Endodermal cell (in vitro differentiated cells): ENCODE data around the gene KITLG. TPM values are rescaled to one million over a fixed set of nuclear protein-coding genes. Genes with fewer than 3 reads are reported as not detected.
A peak's percentile ranks its signal among the peaks of the same experiment; 100 is the strongest.

Experiments used
- DNase-seq: peaks from one replicate; pipeline ENCODE4 v3.0.0-alpha.2; 2017
- H3K27ac ChIP-seq: 2 replicates; pipeline ENCODE4 v1.5.1; 2013; ENCODE audit warnings: mild to moderate bottlenecking, low read depth, low read length, moderate library complexity
- H3K27me3 ChIP-seq: 2 replicates; pipeline ENCODE4 v1.6.1; 2013; ENCODE audit warnings: mild to moderate bottlenecking, low read length, moderate library complexity; ENCODE audit not compliant: insufficient read depth, control insufficient read depth, poor library complexity, severe bottlenecking
- H3K36me3 ChIP-seq: 2 replicates; pipeline ENCODE4 v1.7.0; 2013; ENCODE audit warnings: mild to moderate bottlenecking, low read length, moderate library complexity; ENCODE audit not compliant: control insufficient read depth, insufficient read depth
- H3K4me1 ChIP-seq: one replicate; pipeline ENCODE4 v1.7.0; 2013; ENCODE audit warnings: low read length; ENCODE audit not compliant: control insufficient read depth, insufficient read depth
- H3K4me3 ChIP-seq: 2 replicates; pipeline ENCODE4 v1.5.1; 2013; ENCODE audit warnings: mild to moderate bottlenecking, low read length, moderate library complexity
- H3K9ac ChIP-seq: 2 replicates; pipeline ENCODE4 v1.6.1; 2013; ENCODE audit warnings: mild to moderate bottlenecking, low read length, moderate library complexity; ENCODE audit not compliant: poor library complexity, severe bottlenecking; ENCODE audit errors: extremely low read depth
- H3K9me3 ChIP-seq: 2 replicates; pipeline ENCODE4 v1.6.1; 2013; ENCODE audit warnings: mild to moderate bottlenecking, low read length, moderate library complexity; ENCODE audit not compliant: control insufficient read depth
- H3K27ac Mint-ChIP-seq: 2 replicates; pipeline ENCODE4 v1.8.0; 2020; ENCODE audit warnings: mixed read lengths
- H3K27me3 Mint-ChIP-seq: 2 replicates; pipeline ENCODE4 v1.8.0; 2021; ENCODE audit warnings: mild to moderate bottlenecking, mixed read lengths; ENCODE audit not compliant: insufficient read depth
- H3K36me3 Mint-ChIP-seq: 2 replicates; pipeline ENCODE4 v1.8.0; 2020; ENCODE audit warnings: low read depth, mixed read lengths
- H3K4me1 Mint-ChIP-seq: 2 replicates; pipeline ENCODE4 v1.8.0; 2020; ENCODE audit warnings: mixed read lengths
- H3K4me3 Mint-ChIP-seq: 2 replicates; pipeline ENCODE4 v1.8.0; 2020; ENCODE audit warnings: mild to moderate bottlenecking, moderate library complexity, mixed read lengths
- H3K9me3 Mint-ChIP-seq: 2 replicates; pipeline ENCODE4 v1.8.0; 2020; ENCODE audit warnings: mild to moderate bottlenecking, mixed read lengths
- WGBS, 2 experiments: methylation state at CpG; one replicate each; pipeline versions ENCODE4 v1.1.5 to v1.1.7; 2013; ENCODE audit warnings: missing lambda C conversion rate in 2 of 2, mixed read lengths in 1 of 2; ENCODE audit not compliant: insufficient coverage in 1 of 2, insufficient read length in 1 of 2; 5-methylcytosine and 5-hydroxymethylcytosine counted together
- total RNA-seq, 2 donors: library from RNA; stranded (reverse); fragmentation: NEBNext Ultra II Directional in 1 of 2; extraction: Animal tissue kit (Norgen Biotek cat#: 25700) in 1 of 2; gene quantifications; 2 replicates in 1 of 2; 3 replicates in 1 of 2; pipeline ENCODE4 v1.2.1, GENCODE V29; 2021
- TF ChIP-seq, protein P1 (sequence below): fragments of 200-600 bp; sonication (generic); conservative IDR thresholded peaks from 2 replicates; pipeline ENCODE4 v1.5.0; 2021; ENCODE audit warnings: antibody characterized with exemption, mild to moderate bottlenecking

The KITLG gene
- total RNA-seq, 2 donors from 2014 or later, result 7.0 to 14.3 TPM

GRCh38 chr12:88529531-88530488, 50.5 kb downstream of the KITLG start:
- H3K4me3 ChIP-seq, result no peak overlapping the region
- Mint-ChIP-seq H3K4me3 (no peak overlapping the region), H3K27me3 (no peaks in the 10 kb centered on the region), H3K4me1 (peaks cover 11% of the 10 kb centered on the region), H3K9me3 (no peaks in the 10 kb centered on the region), H3K36me3 (no peaks in the 10 kb centered on the region), H3K27ac (peak overlapping the region; percentile 58)
- no peaks in the 10 kb centered on the region for H3K9me3 ChIP-seq
- H3K27ac ChIP-seq, result no peak overlapping the region
- TF ChIP-seq, protein P1, sequence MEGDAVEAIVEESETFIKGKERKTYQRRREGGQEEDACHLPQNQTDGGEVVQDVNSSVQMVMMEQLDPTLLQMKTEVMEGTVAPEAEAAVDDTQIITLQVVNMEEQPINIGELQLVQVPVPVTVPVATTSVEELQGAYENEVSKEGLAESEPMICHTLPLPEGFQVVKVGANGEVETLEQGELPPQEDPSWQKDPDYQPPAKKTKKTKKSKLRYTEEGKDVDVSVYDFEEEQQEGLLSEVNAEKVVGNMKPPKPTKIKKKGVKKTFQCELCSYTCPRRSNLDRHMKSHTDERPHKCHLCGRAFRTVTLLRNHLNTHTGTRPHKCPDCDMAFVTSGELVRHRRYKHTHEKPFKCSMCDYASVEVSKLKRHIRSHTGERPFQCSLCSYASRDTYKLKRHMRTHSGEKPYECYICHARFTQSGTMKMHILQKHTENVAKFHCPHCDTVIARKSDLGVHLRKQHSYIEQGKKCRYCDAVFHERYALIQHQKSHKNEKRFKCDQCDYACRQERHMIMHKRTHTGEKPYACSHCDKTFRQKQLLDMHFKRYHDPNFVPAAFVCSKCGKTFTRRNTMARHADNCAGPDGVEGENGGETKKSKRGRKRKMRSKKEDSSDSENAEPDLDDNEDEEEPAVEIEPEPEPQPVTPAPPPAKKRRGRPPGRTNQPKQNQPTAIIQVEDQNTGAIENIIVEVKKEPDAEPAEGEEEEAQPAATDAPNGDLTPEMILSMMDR, result no peak
- no peaks in the 10 kb centered on the region for H3K27me3 ChIP-seq
- no peak overlapping the region for H3K9ac ChIP-seq
- no peak for DNase-seq
- H3K36me3 ChIP-seq, result no peaks in the 10 kb centered on the region
- WGBS, 2 experiments, result 42 to 66% methylated on average over 4 to 8 of the region's 9 CpGs
- no peaks in the 10 kb centered on the region for H3K4me1 ChIP-seq

- H3K4me1 ChIP-seq, result no peaks in the 10 kb centered on the region
- H3K9me3 ChIP-seq, result no peaks in the 10 kb centered on the region
- no peak overlapping the region for H3K9ac ChIP-seq
- no peaks in the 10 kb centered on the region for H3K27me3 Mint-ChIP-seq
- H3K27me3 ChIP-seq, result no peaks in the 10 kb centered on the region
- WGBS, 2 experiments, result 93 to 98% methylated on average over 7 of the region's 7 CpGs
- H3K36me3 ChIP-seq, result no peaks in the 10 kb centered on the region
- no peak overlapping the region for H3K4me3 ChIP-seq
- TF ChIP-seq, protein P1, result no peak
- peaks cover 4% of the 10 kb centered on the region for H3K36me3 Mint-ChIP-seq
- H3K4me3 Mint-ChIP-seq, result no peak overlapping the region
- no peak overlapping the region for H3K27ac ChIP-seq
- DNase-seq, result no peak
- peaks cover 2% of the 10 kb centered on the region for H3K4me1 Mint-ChIP-seq
- no peaks in the 10 kb centered on the region for H3K9me3 Mint-ChIP-seq
- no peak overlapping the region for H3K27ac Mint-ChIP-seq
Measured at GRCh38 chr12:88522961-88523360, 57.3 kb downstream of the KITLG start.

DNA sequence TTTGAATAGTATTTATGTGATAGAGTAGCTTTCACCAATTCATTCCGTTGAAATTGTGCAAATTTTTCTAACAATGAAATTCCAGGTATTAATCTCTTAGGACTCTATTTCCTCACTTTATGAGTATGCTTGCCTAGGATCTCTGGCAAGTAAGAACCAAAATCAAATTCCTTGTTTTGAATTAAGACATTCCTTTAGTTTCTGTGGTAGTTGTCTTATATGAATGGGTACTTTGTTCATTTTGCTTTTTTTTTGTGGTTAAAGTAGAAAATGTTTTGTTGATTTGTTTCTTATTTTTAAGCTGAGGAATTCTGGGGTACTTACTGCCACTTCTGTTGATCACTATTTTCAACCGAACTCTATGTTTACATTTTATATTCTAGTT, 59.8 kb downstream of the KITLG start:
- WGBS, 2 experiments, result 74 to 90% methylated on average over 2 of the region's 2 CpGs
- no peak overlapping the region for H3K27ac ChIP-seq
- Mint-ChIP-seq H3K27me3 (no peaks in the 10 kb centered on the region), H3K4me3 (no peak overlapping the region), H3K4me1 (peaks cover 2% of the 10 kb centered on the region), H3K9me3 (no peaks in the 10 kb centered on the region), H3K27ac (no peak overlapping the region), H3K36me3 (peaks cover 4% of the 10 kb centered on the region)
- no peaks in the 10 kb centered on the region for H3K36me3 ChIP-seq
- no peak overlapping the region for H3K4me3 ChIP-seq
- TF ChIP-seq, protein P1, result no peak
- H3K9ac ChIP-seq, result no peak overlapping the region
- H3K27me3 ChIP-seq, result no peaks in the 10 kb centered on the region
- DNase-seq, result no peak
- no peaks in the 10 kb centered on the region for H3K9me3 ChIP-seq
- no peaks in the 10 kb centered on the region for H3K4me1 ChIP-seq
